ENCODE data around the gene EXD2. TPM values are rescaled to one million over a fixed set of nuclear protein-coding genes. Genes with fewer than 3 reads are reported as not detected.

EXD2 gene
- total and polyA plus RNA-seq, 2 experiments from 2014 or later: 10.3 to 23.3 TPM

DNA sequence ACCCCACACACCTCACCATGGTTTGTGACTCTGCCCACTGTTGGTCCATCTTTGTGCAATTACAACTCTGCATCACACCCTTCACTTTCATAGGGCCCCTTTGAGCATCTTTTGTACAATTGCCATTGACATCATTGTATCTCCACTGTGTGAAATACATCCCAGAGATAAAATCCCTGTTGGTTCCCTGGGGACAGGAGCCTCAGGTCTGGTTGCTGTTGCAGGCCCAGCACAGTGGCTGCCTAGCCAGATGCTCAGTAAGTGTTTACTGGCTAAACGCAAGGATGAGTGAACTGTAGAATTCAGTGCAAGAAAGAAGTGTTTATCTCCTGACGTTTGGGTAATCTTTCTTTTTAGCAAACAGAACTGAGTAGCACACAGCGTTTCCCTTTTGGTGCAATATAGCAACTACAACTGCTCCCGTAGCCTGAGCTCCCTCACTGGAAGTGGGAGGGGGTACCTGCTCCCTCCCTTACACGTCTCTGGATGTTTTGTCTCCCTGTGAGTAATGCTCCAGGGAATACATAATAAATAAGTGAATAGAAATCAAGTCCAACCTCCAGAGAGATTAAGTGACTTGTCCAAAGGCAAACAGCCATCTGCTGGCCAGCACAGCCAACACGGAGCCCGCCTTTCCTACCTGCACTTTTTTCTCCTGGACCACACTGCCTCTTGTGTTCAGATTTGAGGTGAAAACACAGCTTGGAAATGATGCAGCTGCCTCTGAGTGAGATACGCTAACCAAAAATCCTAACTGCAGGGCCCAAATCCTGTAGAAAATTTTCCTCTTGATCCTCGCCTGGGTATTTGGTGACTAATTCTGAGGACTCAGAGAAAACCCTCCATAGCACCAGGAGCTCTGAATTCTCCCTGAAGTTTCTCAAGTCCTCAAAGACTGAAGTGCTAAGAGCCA, 96.1 kb downstream of the EXD2 start:
- ATAC-seq (peak; percentile 73), DNase-seq (ENCODE audit: low spot score) (peak; percentile 62)
- H3K36me3 ChIP-seq (ENCODE audit: insufficient read depth): no peaks in the 10 kb centered on the region
- no peaks in the 10 kb centered on the region for H3F3A ChIP-seq (replicated peaks; ENCODE audit: low read depth)
- no peaks in the 10 kb centered on the region for H3K36me3 Mint-ChIP-seq (ENCODE audit: low read depth)
- H3K4me2 ChIP-seq: no peak overlapping the region
- H3K9me2 ChIP-seq (ENCODE audit: insufficient read depth): no peaks in the 10 kb centered on the region
- H3K27me3 Mint-ChIP-seq (ENCODE audit: insufficient read depth, low read depth, poor library complexity): peaks cover 5% of the 10 kb centered on the region
- no peaks in the 10 kb centered on the region for H4K20me1 ChIP-seq (replicated peaks; ENCODE audit: insufficient read depth)
- H3K27me3 ChIP-seq (ENCODE audit: insufficient read depth): no peaks in the 10 kb centered on the region
- H3K79me2 ChIP-seq (replicated peaks; ENCODE audit: insufficient read depth): no peaks in the 10 kb centered on the region
- H3K4me1 Mint-ChIP-seq: peaks cover 14% of the 10 kb centered on the region
- H3K4me3 ChIP-seq: no peak overlapping the region
- H3K9me3 Mint-ChIP-seq: no peaks in the 10 kb centered on the region
- peak overlapping the region; percentile 82 for H3K27ac Mint-ChIP-seq
- H3K27ac ChIP-seq (ENCODE audit: low read depth): no peak overlapping the region
- H2AFZ ChIP-seq: peak overlapping the region; percentile 43; the same call in 1 of the 2 replicates
- H3K4me3 Mint-ChIP-seq: no peak overlapping the region
- TF ChIP-seq EZH2 (IDR thresholded peaks at IDR 0.05; ENCODE audit: low read depth, unreplicated experiment): no peak
- TF ChIP-seq, protein P1, sequence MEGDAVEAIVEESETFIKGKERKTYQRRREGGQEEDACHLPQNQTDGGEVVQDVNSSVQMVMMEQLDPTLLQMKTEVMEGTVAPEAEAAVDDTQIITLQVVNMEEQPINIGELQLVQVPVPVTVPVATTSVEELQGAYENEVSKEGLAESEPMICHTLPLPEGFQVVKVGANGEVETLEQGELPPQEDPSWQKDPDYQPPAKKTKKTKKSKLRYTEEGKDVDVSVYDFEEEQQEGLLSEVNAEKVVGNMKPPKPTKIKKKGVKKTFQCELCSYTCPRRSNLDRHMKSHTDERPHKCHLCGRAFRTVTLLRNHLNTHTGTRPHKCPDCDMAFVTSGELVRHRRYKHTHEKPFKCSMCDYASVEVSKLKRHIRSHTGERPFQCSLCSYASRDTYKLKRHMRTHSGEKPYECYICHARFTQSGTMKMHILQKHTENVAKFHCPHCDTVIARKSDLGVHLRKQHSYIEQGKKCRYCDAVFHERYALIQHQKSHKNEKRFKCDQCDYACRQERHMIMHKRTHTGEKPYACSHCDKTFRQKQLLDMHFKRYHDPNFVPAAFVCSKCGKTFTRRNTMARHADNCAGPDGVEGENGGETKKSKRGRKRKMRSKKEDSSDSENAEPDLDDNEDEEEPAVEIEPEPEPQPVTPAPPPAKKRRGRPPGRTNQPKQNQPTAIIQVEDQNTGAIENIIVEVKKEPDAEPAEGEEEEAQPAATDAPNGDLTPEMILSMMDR (conservative IDR thresholded peaks at IDR 0.05; ENCODE audit: low read depth in 2 of 2): peak in 1 of 2 experiments; percentile 51; a peak in 3 of 4 replicates
- H3K4me1 ChIP-seq (ENCODE audit: insufficient read depth): no peaks in the 10 kb centered on the region

- Histone ChIP-seq H3K9me2 (ENCODE audit: insufficient read depth) (no peaks in the 10 kb centered on the region), H3K36me3 (ENCODE audit: insufficient read depth) (no peaks in the 10 kb centered on the region), H3K4me1 (ENCODE audit: insufficient read depth) (no peaks in the 10 kb centered on the region), H4K20me1 (replicated peaks; ENCODE audit: insufficient read depth) (no peaks in the 10 kb centered on the region), H3K27me3 (ENCODE audit: insufficient read depth) (no peaks in the 10 kb centered on the region), H3K4me2 (no peak overlapping the region), H3F3A (replicated peaks; ENCODE audit: low read depth) (no peaks in the 10 kb centered on the region), H3K4me3 (no peak overlapping the region), H3K27ac (ENCODE audit: low read depth) (no peak overlapping the region), H3K79me2 (replicated peaks; ENCODE audit: insufficient read depth) (no peaks in the 10 kb centered on the region), H2AFZ (peak overlapping the region; percentile 43; the same call in 1 of the 2 replicates)
- peak overlapping the region; percentile 82 for H3K27ac Mint-ChIP-seq
- DNase-seq (ENCODE audit: low spot score) (peak; percentile 41), ATAC-seq (peak; percentile 22)
- H3K9me3 Mint-ChIP-seq: no peaks in the 10 kb centered on the region
- H3K36me3 Mint-ChIP-seq (ENCODE audit: low read depth): no peaks in the 10 kb centered on the region
- no peak for TF ChIP-seq EZH2phosphoT487 (IDR thresholded peaks at IDR 0.05; ENCODE audit: unreplicated experiment)
- TF ChIP-seq, protein P1 (conservative IDR thresholded peaks at IDR 0.05; ENCODE audit: low read depth in 2 of 2): peak in 1 of 2 experiments; percentile 49; a peak in 2 of 4 replicates
- H3K4me1 Mint-ChIP-seq: peaks cover 14% of the 10 kb centered on the region
- peaks cover 5% of the 10 kb centered on the region for H3K27me3 Mint-ChIP-seq (ENCODE audit: insufficient read depth, low read depth, poor library complexity)
- H3K4me3 Mint-ChIP-seq: no peak overlapping the region
Observed at GRCh38 chr14:69288011-69288771, 96.9 kb downstream of the EXD2 start.

Data from GM23338 (cell line).